EL (cell line): ENCODE data around the gene SLC7A10.
A peak's percentile ranks its signal among the peaks of the same experiment; 100 is the strongest.
"Not testable (repeated sequence)": the region's sequence is repeated elsewhere in the genome, so short reads cannot be mapped to it uniquely, and the experiment has no call there.

Experiments used
- DNase-seq: peaks from one replicate; pipeline ENCODE4 v3.0.0-alpha.2; 2016

SLC7A10 gene

DNA sequence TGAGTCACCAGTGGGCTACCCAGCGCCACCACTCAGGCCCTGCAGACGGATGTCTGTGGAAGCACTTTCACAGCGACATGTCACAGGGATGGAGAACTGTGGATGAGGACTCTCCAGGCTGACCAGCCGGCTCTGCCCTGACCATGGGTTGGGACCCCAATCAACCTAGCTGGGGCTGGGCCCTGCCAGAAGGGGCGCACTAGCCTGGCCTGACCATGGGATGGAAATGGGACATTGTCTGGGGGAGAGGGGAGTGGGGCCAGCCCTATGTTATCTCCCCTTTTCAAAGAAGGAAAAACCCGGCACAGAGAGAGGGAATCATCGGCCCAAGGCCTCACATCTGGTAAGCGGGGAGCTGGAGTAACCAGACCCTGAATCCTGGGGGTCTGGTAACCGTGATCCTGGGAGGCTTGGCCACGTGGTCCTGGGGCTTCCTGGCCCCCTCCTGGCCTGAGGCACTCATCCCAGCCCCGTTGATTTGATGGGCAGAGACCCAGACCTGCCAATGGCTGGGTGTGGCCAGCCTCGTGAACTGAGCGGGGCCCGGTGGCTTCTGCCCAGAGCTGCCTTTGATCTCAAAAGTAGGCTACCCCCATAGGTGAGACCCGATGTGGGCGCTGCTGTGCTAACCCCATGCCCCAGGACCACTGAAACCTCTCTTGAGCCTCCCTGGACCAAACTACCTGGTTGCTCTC is 11.2 kb upstream of the SLC7A10 start:
- no peak for DNase-seq

DNA sequence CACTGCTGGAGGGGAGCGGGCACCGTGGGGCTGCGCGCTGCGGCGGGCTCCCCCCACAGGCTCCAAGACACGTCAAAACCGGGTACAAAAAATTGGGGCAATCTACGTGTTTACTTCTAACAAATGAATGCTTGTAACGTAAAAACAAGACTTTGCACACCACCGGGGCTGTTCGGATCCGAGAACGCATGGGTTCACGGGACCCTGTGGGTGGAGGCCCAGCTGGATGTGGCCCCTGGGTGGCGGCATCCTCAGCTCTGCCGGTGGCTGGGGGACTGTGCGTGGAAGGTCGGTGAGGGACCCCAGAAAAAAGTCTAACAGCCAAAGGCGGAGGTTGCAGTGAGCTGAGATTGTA is 10.3 kb upstream of the SLC7A10 start:
- no peak for DNase-seq

- DNase-seq = peak; percentile 65
These were observed 9.8 kb upstream of the SLC7A10 start for GRCh38 chr19:33235269-33235995.

DNA sequence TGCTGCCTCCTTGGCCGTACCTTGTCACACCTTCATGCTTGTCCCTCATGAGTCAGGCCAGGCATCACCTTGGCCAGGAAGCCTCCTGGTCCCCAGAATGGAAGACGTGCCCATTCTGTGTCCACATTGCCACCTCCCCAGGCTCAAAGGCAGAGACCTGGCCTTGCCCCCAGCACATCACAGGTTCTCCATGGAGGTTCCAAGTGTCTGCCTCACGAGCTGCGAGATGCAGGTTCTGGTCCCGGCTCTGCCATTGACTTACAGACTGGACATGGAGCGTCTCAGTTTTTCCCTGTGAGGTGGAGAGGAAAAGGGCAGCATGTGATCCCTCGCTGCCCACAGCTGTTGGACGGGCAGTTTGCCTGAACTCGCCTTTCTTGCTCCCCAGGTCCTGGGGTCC is 9.1 kb upstream of the SLC7A10 start:
- no peak for DNase-seq

DNA sequence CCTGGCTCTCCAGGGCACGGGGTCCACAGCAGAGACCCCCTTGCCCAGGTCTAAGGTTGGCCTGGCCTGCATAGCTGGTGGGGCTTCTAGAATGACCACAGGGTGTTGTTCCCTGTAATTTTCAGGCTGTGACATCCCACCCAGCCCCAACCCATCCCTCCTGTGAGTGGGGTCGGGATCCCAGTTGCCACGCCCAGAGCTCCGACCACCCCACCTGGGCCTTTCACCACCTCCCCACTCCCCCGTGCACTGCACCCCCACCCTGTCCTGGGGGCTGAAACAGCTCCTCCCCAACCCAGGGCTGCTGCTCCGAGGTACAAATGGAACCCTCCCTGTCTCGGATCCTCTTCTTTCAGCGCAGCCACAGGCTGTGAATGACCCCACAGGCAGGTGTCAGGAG is 8.4 kb upstream of the SLC7A10 start:
- DNase-seq = no peak

- no peak for DNase-seq
These were observed 7.6 kb upstream of the SLC7A10 start for GRCh38 chr19:33233056-33233873.

DNA sequence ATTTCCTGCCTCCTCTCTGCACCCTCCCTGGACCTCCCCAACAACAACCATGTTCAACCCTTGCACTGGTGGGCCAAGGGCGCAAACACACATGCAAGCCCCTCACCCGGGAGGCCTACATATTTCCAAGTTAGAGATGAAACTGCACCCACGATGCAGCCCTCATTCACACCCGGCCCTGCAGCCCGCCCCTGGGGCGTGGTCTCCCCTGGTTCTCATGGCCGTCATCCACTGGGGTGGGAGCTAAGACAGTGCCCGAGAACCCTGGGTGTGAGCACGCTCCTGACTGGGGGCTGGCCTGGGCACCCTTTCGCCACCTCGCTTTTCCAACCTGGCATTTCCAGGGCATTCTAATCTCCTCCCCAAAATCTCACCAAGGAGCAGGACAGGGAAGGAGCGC is 7.0 kb upstream of the SLC7A10 start:
- DNase-seq = no peak

DNA sequence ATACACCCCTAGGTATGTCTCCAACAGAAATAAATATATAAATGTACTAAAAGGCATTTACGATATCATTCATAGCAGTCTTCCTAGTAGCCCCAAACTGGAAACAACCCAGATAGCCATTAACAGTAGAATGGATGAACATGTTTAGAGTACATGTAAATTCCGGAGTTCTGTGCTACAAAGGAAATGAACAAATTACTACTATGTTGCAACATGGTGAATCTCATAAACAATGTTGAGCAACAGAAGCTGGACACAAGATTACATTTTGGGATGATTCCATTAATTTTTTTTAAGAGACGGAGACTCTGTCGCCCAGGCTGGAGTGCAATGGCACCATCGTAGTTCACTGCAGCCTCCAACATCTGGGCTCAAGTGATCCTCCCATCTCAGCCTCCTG is 5.9 kb upstream of the SLC7A10 start:
- DNase-seq = peak; percentile 28

GRCh38 chr19:33229962-33230361 is 4.3 kb upstream of the SLC7A10 start:
- no peak for DNase-seq

GRCh38 chr19:33227870-33228599 is 2.4 kb upstream of the SLC7A10 start:
- DNase-seq = no peak

DNA sequence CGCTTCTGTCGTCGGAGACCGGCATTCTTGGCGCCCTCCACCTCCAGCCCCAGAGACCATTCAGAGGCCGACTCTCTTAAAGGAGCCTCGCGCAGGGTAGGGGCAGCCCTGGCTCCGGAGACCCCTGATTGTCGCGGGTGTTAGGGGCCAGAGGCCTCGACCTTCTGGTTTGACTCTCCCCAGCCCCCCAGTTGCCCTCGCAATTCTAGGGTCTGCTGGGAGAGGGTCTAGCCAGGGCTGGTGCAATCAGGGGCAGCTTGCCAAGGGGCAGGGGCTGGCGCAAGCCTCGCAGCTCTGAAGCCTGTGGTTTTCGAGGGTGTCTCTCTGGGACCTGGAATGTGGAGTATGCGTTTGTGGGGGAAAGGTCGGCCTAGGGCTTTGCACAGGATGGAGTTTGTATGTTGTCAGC is 1.6 kb upstream of the SLC7A10 start:
- peak; percentile 54 for DNase-seq

DNA sequence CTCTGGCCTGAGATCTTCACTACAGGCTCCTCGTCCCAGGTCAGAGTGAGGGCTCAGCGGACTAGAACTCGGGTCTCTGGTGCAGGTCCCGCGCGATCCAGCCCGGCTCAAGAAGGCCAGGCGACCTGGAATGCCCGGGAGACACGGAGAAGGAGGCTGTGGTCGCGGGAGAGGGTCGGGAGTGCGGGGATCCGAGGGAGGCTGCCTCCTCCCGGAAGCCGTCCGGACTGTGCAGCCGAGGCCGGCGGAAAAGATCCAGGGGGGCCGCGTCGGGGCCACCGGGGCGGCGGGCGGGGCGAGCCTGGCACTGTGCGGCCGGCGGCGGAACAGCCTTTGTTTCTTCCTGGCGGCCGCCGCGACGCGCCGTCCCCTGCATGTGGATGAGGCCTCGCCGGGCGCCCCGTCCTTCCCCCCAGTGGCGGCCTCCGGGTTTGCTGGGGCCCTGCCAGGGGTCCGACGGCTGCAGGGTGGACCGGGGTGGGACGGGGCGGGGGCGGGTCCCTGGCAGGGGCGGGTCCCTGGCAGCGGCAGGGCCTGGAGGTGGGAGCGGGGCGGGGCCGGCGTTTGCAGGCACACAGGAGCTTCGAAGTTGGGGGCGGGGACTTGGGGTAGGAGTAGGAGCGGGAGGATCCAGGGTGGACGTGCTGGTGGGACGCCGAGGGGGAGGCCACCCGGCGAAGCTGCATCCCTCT is 1.0 kb upstream of the SLC7A10 start:
- DNase-seq = no peak

GRCh38 chr19:33224694-33225457 is 774 bp downstream of the SLC7A10 start:
- no peak for DNase-seq

- DNase-seq = not testable (repeated sequence)
These were observed 3.4 kb downstream of the SLC7A10 start for GRCh38 chr19:33222255-33222654.

- DNase-seq = no peak
These were observed 4.0 kb downstream of the SLC7A10 start for GRCh38 chr19:33221638-33222037.

GRCh38 chr19:33220735-33221134 is 4.9 kb downstream of the SLC7A10 start:
- no peak for DNase-seq

- no peak for DNase-seq
These were observed 5.5 kb downstream of the SLC7A10 start for GRCh38 chr19:33220115-33220514.

GRCh38 chr19:33219261-33219815 is 6.3 kb downstream of the SLC7A10 start:
- DNase-seq = no peak

- DNase-seq = no peak
These were observed 7.8 kb downstream of the SLC7A10 start for GRCh38 chr19:33217881-33218280.

GRCh38 chr19:33216198-33216830 is 9.3 kb downstream of the SLC7A10 start:
- no peak for DNase-seq
